Measurements from ENCODE around the gene SHB.

DNA sequence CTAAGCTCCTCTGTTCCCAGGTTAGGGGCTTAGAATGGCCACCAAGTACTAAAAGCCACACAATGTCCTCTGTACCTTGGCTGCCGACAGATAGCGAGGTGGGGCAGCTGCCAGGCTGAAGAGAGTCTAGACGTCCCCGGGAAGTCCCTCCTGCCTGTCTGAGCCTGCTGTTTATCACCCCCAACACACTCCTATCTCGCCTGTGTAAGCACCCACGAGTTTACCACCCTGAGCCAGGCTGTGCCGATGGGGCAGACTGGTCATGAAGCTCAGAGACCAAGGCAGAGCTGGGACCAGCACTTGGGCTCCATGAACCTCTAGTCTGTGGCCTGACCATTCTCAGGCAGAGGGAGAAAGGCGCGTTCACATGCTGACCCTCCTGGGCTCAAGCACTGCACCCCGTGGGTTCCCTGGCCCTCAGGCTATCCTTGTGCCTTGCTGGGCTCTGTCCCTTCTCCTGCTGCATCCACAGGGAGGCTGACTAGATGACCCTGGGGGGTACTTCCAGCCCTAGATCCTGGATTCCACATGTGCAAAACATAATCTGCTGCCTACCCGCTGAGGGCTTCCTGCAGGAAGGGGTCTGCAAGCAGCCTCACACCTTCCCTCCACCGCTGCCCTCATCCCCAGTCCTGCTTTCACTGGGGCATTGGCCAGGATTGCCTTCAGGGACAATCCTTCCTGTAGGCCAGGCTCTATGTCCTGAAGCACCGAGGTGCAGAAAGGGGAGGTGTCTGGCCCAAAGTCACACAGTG, 146.5 kb downstream of the SHB start:
- TF ChIP-seq, protein P1, sequence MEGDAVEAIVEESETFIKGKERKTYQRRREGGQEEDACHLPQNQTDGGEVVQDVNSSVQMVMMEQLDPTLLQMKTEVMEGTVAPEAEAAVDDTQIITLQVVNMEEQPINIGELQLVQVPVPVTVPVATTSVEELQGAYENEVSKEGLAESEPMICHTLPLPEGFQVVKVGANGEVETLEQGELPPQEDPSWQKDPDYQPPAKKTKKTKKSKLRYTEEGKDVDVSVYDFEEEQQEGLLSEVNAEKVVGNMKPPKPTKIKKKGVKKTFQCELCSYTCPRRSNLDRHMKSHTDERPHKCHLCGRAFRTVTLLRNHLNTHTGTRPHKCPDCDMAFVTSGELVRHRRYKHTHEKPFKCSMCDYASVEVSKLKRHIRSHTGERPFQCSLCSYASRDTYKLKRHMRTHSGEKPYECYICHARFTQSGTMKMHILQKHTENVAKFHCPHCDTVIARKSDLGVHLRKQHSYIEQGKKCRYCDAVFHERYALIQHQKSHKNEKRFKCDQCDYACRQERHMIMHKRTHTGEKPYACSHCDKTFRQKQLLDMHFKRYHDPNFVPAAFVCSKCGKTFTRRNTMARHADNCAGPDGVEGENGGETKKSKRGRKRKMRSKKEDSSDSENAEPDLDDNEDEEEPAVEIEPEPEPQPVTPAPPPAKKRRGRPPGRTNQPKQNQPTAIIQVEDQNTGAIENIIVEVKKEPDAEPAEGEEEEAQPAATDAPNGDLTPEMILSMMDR (IDR thresholded peaks at IDR 0.05), result no peak
- no peak for TF ChIP-seq POLR2A (IDR thresholded peaks at IDR 0.05)

Data from body of pancreas (tissue), 4 donors.